Measurements from ENCODE around the gene S100A13. TPM values are rescaled to one million over a fixed set of nuclear protein-coding genes. Genes with fewer than 3 reads are reported as not detected.
"Not testable (repeated sequence)": the region's sequence is repeated elsewhere in the genome, so short reads cannot be mapped to it uniquely, and the experiment has no call there.

The S100A13 gene
- total and polyA plus RNA-seq, 7 experiments from 2014 or later = 1.4 to 4.0 (median 3.0) TPM

GRCh38 chr1:153599847-153600246 lies 27.5 kb downstream of the S100A13 start:
- CTCF ChIA-PET = interaction anchor here (0.7 kb wide), 1 partner anchor 1619 kb away, joined by 3 read pairs; no protein-coding TSS in a partner anchor
- ATAC-seq = no peak
- H3K4me3 Mint-ChIP-seq = no peak overlapping the region
- Histone ChIP-seq H3K4me1 (ENCODE audit: control insufficient read depth in 2 of 2, insufficient read depth in 2 of 2, low read length in 2 of 2) (peaks cover 0 to 4% of the 10 kb centered on the region in 2 donors), H3K36me3 (ENCODE audit: control insufficient read depth in 2 of 3, insufficient read depth in 3 of 3, low read length in 3 of 3) (no peaks in the 10 kb centered on the region), H3K27ac (ENCODE audit: low read depth, low read length) (no peak overlapping the region), H3K9me3 (ENCODE audit: control insufficient read depth in 2 of 3, low read length in 3 of 3) (no peaks in the 10 kb centered on the region), H3K27me3 (ENCODE audit: control insufficient read depth in 2 of 2, insufficient read depth in 2 of 2, low read length in 2 of 2) (no peaks in the 10 kb centered on the region), H3K4me3 (ENCODE audit: low read length) (no peak overlapping the region)
- H3K9me3 Mint-ChIP-seq = no peaks in the 10 kb centered on the region
- peaks cover 9 to 28% (median 17%) of the 10 kb centered on the region in 7 donors for H3K4me1 Mint-ChIP-seq
- no peak for DNase-seq
- POLR2A ChIA-PET = no interaction called here
- intact Hi-C loops (cut with micrococcal nuclease) = no loop called here
- H3K36me3 Mint-ChIP-seq = peaks cover 0 to under 1% (median 0%) of the 10 kb centered on the region in 5 donors
- peaks cover 0 to 6% (median 0%) of the 10 kb centered on the region in 5 donors for H3K27me3 Mint-ChIP-seq
- no peak overlapping the region for H3K27ac Mint-ChIP-seq

GRCh38 chr1:153598309-153599172 lies 28.8 kb downstream of the S100A13 start:
- no peaks in the 10 kb centered on the region for H3K27me3 ChIP-seq (ENCODE audit: control insufficient read depth in 2 of 2, insufficient read depth in 2 of 2, low read length in 2 of 2)
- H3K27me3 Mint-ChIP-seq = no peaks in the 10 kb centered on the region
- peak overlapping the region in 1 of 10 donors; percentile 27 for H3K4me3 Mint-ChIP-seq
- H3K4me1 Mint-ChIP-seq = peaks cover 9 to 28% (median 17%) of the 10 kb centered on the region in 7 donors
- no peaks in the 10 kb centered on the region for H3K9me3 Mint-ChIP-seq
- peak in 5 of 9 donors; percentile 1 to 18 (median 12) for DNase-seq
- peaks cover 0 to 4% of the 10 kb centered on the region in 2 donors for H3K4me1 ChIP-seq (ENCODE audit: control insufficient read depth in 2 of 2, insufficient read depth in 2 of 2, low read length in 2 of 2)
- peak; percentile 86 for ATAC-seq
- no peaks in the 10 kb centered on the region for H3K36me3 ChIP-seq (ENCODE audit: control insufficient read depth in 2 of 3, insufficient read depth in 3 of 3, low read length in 3 of 3)
- H3K36me3 Mint-ChIP-seq = peaks cover 0 to 4% (median 0%) of the 10 kb centered on the region in 5 donors
- H3K4me3 ChIP-seq (ENCODE audit: low read length) = no peak overlapping the region
- peak overlapping the region in 5 of 9 donors; percentile 21 to 80 (median 75) for H3K27ac Mint-ChIP-seq
- ChIA-PET CTCF (interaction anchor here (0.5 to 1.4 kb wide), 4 partner anchors 81 to 1618 kb away, joined by 3 to 7 read pairs (median 4); no protein-coding TSS in a partner anchor), POLR2A (no interaction called here)
- H3K27ac ChIP-seq (ENCODE audit: low read depth, low read length) = no peak overlapping the region
- intact Hi-C loops (cut with micrococcal nuclease) = no loop called here
- H3K9me3 ChIP-seq (ENCODE audit: control insufficient read depth in 2 of 3, low read length in 3 of 3) = no peaks in the 10 kb centered on the region

GRCh38 chr1:153597206-153597605 lies 30.1 kb downstream of the S100A13 start:
- Mint-ChIP-seq H3K27me3 (no peaks in the 10 kb centered on the region), H3K9me3 (no peaks in the 10 kb centered on the region), H3K27ac (peak overlapping the region in 2 of 9 donors; percentile 40 to 47), H3K4me3 (no peak overlapping the region), H3K4me1 (peaks cover 9 to 22% (median 11%) of the 10 kb centered on the region in 7 donors), H3K36me3 (peaks cover 0 to 4% (median 0%) of the 10 kb centered on the region in 5 donors)
- Histone ChIP-seq H3K4me3 (ENCODE audit: low read length) (no peak overlapping the region), H3K27ac (ENCODE audit: low read depth, low read length) (no peak overlapping the region), H3K27me3 (ENCODE audit: control insufficient read depth in 2 of 2, insufficient read depth in 2 of 2, low read length in 2 of 2) (no peaks in the 10 kb centered on the region), H3K9me3 (ENCODE audit: control insufficient read depth in 2 of 3, low read length in 3 of 3) (no peaks in the 10 kb centered on the region), H3K4me1 (ENCODE audit: control insufficient read depth in 2 of 2, insufficient read depth in 2 of 2, low read length in 2 of 2) (peaks cover 0 to 4% of the 10 kb centered on the region in 2 donors), H3K36me3 (ENCODE audit: control insufficient read depth in 2 of 3, insufficient read depth in 3 of 3, low read length in 3 of 3) (no peaks in the 10 kb centered on the region)
- ATAC-seq (peak; percentile 58), DNase-seq (no peak)
- intact Hi-C loops (cut with micrococcal nuclease) = no loop called here
- CTCF ChIA-PET = no interaction called here
- POLR2A ChIA-PET = no interaction called here

GRCh38 chr1:153592748-153593147 lies 34.6 kb downstream of the S100A13 start:
- H3K27me3 ChIP-seq (ENCODE audit: control insufficient read depth in 2 of 2, insufficient read depth in 2 of 2, low read length in 2 of 2) = no peaks in the 10 kb centered on the region
- H3K27ac ChIP-seq (ENCODE audit: low read depth, low read length) = no peak overlapping the region
- Mint-ChIP-seq H3K9me3 (no peaks in the 10 kb centered on the region), H3K4me3 (no peak overlapping the region), H3K27me3 (peaks cover 0 to 1% (median 0%) of the 10 kb centered on the region in 5 donors), H3K36me3 (peaks cover 0 to 4% (median 0%) of the 10 kb centered on the region in 5 donors), H3K4me1 (peaks cover 0 to 6% (median 0%) of the 10 kb centered on the region in 7 donors), H3K27ac (no peak overlapping the region)
- H3K4me3 ChIP-seq (ENCODE audit: low read length) = no peak overlapping the region
- intact Hi-C loops (cut with micrococcal nuclease) = no loop called here
- H3K9me3 ChIP-seq (ENCODE audit: control insufficient read depth in 2 of 3, low read length in 3 of 3) = no peaks in the 10 kb centered on the region
- ChIA-PET POLR2A (no interaction called here), CTCF (no interaction called here)
- DNase-seq = no peak
- ATAC-seq = no peak
- H3K4me1 ChIP-seq (ENCODE audit: control insufficient read depth in 2 of 2, insufficient read depth in 2 of 2, low read length in 2 of 2) = no peaks in the 10 kb centered on the region
- no peaks in the 10 kb centered on the region for H3K36me3 ChIP-seq (ENCODE audit: control insufficient read depth in 2 of 3, insufficient read depth in 3 of 3, low read length in 3 of 3)

- H3K27ac Mint-ChIP-seq = no peak overlapping the region
- Histone ChIP-seq H3K36me3 (ENCODE audit: control insufficient read depth in 2 of 3, insufficient read depth in 3 of 3, low read length in 3 of 3) (no peaks in the 10 kb centered on the region), H3K4me3 (ENCODE audit: low read length) (no peak overlapping the region), H3K27ac (ENCODE audit: low read depth, low read length) (no peak overlapping the region), H3K9me3 (ENCODE audit: control insufficient read depth in 2 of 3, low read length in 3 of 3) (no peaks in the 10 kb centered on the region), H3K4me1 (ENCODE audit: control insufficient read depth in 2 of 2, insufficient read depth in 2 of 2, low read length in 2 of 2) (no peaks in the 10 kb centered on the region), H3K27me3 (ENCODE audit: control insufficient read depth in 2 of 2, insufficient read depth in 2 of 2, low read length in 2 of 2) (no peaks in the 10 kb centered on the region)
- ChIA-PET CTCF (no interaction called here), POLR2A (interaction anchor here (0.6 kb wide), 1 partner anchor 53 kb away, joined by 3 read pairs; the partner anchor contains the start of gene S100A6)
- DNase-seq (no peak), ATAC-seq (no peak)
- H3K36me3 Mint-ChIP-seq = peaks cover 0 to 3% (median 0%) of the 10 kb centered on the region in 5 donors
- peaks cover 0 to 16% (median 5%) of the 10 kb centered on the region in 5 donors for H3K27me3 Mint-ChIP-seq
- H3K4me1 Mint-ChIP-seq = no peaks in the 10 kb centered on the region
- H3K9me3 Mint-ChIP-seq = peaks cover 0 to 2% (median 0%) of the 10 kb centered on the region in 11 donors
- intact Hi-C loops (cut with micrococcal nuclease) = no loop called here
- no peak overlapping the region for H3K4me3 Mint-ChIP-seq
Observed at GRCh38 chr1:153588482-153588881, 38.8 kb downstream of the S100A13 start.

- POLR2A ChIA-PET; H3K36me3 Mint-ChIP-seq; H3K4me1 Mint-ChIP-seq; H3K9me3 Mint-ChIP-seq; H3K9me3 ChIP-seq (ENCODE audit: control insufficient read depth in 2 of 3, low read length in 3 of 3); H3K27ac Mint-ChIP-seq; H3K27me3 ChIP-seq (ENCODE audit: control insufficient read depth in 2 of 2, insufficient read depth in 2 of 2, low read length in 2 of 2); H3K27ac ChIP-seq (ENCODE audit: low read depth, low read length); H3K4me3 Mint-ChIP-seq; H3K36me3 ChIP-seq (ENCODE audit: control insufficient read depth in 2 of 3, insufficient read depth in 3 of 3, low read length in 3 of 3); H3K4me3 ChIP-seq (ENCODE audit: low read length); H3K4me1 ChIP-seq (ENCODE audit: control insufficient read depth in 2 of 2, insufficient read depth in 2 of 2, low read length in 2 of 2); ATAC-seq; DNase-seq; intact Hi-C loops (cut with micrococcal nuclease): not testable (repeated sequence)
- H3K27me3 Mint-ChIP-seq = peaks cover 0 to 16% (median 5%) of the 10 kb centered on the region in 5 donors
- CTCF ChIA-PET = interaction anchor here (0.6 to 2.1 kb wide), 2 partner anchors 20 to 93 kb away, joined by 3 to 7 read pairs; no protein-coding TSS in a partner anchor
Observed at GRCh38 chr1:153588033-153588432, 39.3 kb downstream of the S100A13 start.
